H1 (cell line): ENCODE results near the gene TRIL. TPM values are rescaled to one million over a fixed set of nuclear protein-coding genes. Genes with fewer than 3 reads are reported as not detected.

Source experiments
- polyA plus RNA-seq, 7 experiments: library from polyadenylated mRNA; depleted of rRNA in 3 of 7; stranded (reverse) in 5 of 7; unstranded in 2 of 7; fragments of >200 nt in 5 of 7; fragments of 200-250 nt in 2 of 7; gene quantifications; 1 replicate in 5 of 7; 2 replicates in 1 of 7; 4 replicates in 1 of 7; pipeline versions ENCODE4 v1.2.1 to v1.2.3, GENCODE V29; 2011 to 2013; ENCODE audit warnings: missing spikeins in 2 of 7, mixed read lengths in 2 of 7
- total RNA-seq: library from RNA; stranded (reverse); fragmentation: NEBNext Ultra II Directional; extraction: Animal tissue kit (Norgen Biotek cat#: 25700); gene quantifications from 2 replicates; pipeline ENCODE4 v1.2.1, GENCODE V29; 2021

TRIL gene
- total and polyA plus RNA-seq, 2 of the 8 experiments (the other 6 are each of a cell fraction or from before 2014, with no cell fraction given), result 3.9 to 5.5 TPM

Other genes starting within 250 kb of the TRIL start
- 39.5 and 40.0 TPM in 2 replicates for gene CPVL, start 188.2 kb upstream of the TRIL start, total RNA-seq
- 28.6 and 55.0 TPM in 2 replicates for gene CPVL, start 188.2 kb upstream of the TRIL start, polyA plus RNA-seq (2011; rRNA removed)
- 4.8 and 5.6 TPM in 2 replicates for gene CHN2, start 236.4 kb upstream of the TRIL start, total RNA-seq
- 2.7 and 2.9 TPM in 2 replicates for gene CHN2, start 236.4 kb upstream of the TRIL start, polyA plus RNA-seq (2011; rRNA removed)